ENCODE data around the gene RASGRF1.

The RASGRF1 gene

DNA sequence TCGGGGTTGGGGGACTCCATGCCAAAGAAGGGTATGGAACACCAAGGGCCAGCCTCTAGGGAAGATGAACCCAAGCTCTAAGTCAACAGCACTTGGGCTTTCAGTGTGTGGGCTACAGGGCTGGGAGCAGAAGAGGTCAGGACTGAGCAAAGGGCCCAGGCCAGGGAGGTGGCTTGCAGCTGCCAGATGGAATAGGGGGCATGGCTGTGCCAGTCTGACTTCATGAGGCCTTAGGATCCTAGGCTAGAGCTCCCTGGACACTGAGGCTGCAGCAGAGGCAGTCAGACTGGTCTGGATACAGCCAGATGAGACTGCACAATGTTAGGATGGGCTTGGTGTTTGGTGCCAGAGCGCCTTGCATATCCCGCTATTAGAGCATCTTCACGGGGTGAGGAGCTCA lies 3.8 kb downstream of the RASGRF1 start:
- TF ChIP-seq CTCF (IDR thresholded peaks at IDR 0.05; ENCODE audit: unreplicated experiment in 3 of 3), result no peak
- H3K4me3 Mint-ChIP-seq, result no peak overlapping the region
- peaks cover 10% of the 10 kb centered on the region for H3K4me1 Mint-ChIP-seq
- H3K27ac Mint-ChIP-seq, result no peak overlapping the region
- no peaks in the 10 kb centered on the region for H3K9me3 Mint-ChIP-seq
- H3K27me3 Mint-ChIP-seq (ENCODE audit: low read depth), result peaks cover 100% of the 10 kb centered on the region
- H3K36me3 Mint-ChIP-seq (ENCODE audit: low read depth), result no peaks in the 10 kb centered on the region

DNA sequence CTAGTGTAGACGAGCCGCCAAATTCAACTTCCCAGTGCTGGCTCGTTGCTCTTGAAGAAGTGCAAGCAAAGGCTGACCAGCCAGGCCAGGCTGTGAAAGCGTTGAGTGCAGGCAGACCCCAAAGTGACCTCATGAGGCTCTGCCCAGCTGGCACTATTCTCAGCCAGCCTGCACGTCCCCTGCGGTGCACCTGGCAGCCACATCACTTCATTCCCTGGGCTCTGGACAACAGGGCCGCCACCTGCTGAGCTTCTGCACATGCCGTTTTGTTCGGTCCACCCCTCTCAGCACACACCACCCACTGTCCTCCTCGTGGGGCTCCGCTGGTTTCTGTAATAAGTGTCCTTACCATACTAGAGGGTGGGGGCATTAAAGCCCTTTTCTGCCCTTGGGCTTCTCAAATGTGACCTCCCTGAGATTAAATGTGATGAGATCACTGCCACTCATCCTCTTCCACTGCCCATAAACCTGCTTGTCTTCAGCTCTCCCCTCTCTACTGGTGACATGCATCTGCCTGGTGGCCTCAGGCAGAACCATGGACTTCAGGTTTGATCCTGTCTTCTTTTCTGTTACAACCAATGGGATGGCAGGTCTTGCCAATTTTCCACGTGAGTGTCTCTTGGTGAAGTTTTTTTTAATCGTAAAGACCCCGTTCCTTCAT lies 6.1 kb downstream of the RASGRF1 start:
- Mint-ChIP-seq H3K36me3 (ENCODE audit: low read depth) (no peaks in the 10 kb centered on the region), H3K9me3 (no peaks in the 10 kb centered on the region), H3K27me3 (ENCODE audit: low read depth) (peaks cover 89% of the 10 kb centered on the region)

DNA sequence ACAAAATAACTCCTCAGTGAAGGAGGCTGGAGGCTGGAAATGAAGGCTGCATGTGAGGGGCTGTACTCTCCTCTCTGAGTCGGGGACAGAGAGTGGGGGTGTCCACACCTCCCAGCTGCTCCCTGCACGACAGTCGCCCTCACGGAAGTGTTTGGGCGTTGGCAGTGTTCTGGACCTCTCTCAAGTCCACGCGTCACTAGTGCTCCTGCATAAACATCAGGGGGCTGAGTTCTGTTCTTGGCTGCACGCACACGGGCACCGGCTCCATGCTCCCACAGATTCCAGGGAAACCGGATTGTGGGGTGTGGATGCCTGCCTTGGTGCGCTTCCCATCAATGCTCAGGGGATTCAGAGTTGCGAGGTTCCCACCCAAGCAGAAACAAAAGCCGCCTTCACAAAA lies 7.4 kb downstream of the RASGRF1 start:
- H3K36me3 Mint-ChIP-seq (ENCODE audit: low read depth), result no peaks in the 10 kb centered on the region
- no peak for TF ChIP-seq CTCF (IDR thresholded peaks at IDR 0.05; ENCODE audit: unreplicated experiment in 3 of 3)
- no peak overlapping the region for H3K4me3 Mint-ChIP-seq
- peaks cover 83% of the 10 kb centered on the region for H3K27me3 Mint-ChIP-seq (ENCODE audit: low read depth)
- no peak overlapping the region for H3K27ac Mint-ChIP-seq
- H3K9me3 Mint-ChIP-seq, result no peaks in the 10 kb centered on the region
- no peaks in the 10 kb centered on the region for H3K4me1 Mint-ChIP-seq

More for the DNA sequence above, 6.1 kb downstream of the RASGRF1 start:
- Mint-ChIP-seq H3K4me3 (no peak overlapping the region), H3K27ac (no peak overlapping the region), H3K4me1 (no peaks in the 10 kb centered on the region)
- TF ChIP-seq CTCF (IDR thresholded peaks at IDR 0.05; ENCODE audit: unreplicated experiment in 3 of 3), result no peak

GRCh38 chr15:79082363-79083070 lies 8.1 kb downstream of the RASGRF1 start:
- Mint-ChIP-seq H3K27me3 (ENCODE audit: low read depth) (peaks cover 83% of the 10 kb centered on the region), H3K36me3 (ENCODE audit: low read depth) (no peaks in the 10 kb centered on the region)

DNA sequence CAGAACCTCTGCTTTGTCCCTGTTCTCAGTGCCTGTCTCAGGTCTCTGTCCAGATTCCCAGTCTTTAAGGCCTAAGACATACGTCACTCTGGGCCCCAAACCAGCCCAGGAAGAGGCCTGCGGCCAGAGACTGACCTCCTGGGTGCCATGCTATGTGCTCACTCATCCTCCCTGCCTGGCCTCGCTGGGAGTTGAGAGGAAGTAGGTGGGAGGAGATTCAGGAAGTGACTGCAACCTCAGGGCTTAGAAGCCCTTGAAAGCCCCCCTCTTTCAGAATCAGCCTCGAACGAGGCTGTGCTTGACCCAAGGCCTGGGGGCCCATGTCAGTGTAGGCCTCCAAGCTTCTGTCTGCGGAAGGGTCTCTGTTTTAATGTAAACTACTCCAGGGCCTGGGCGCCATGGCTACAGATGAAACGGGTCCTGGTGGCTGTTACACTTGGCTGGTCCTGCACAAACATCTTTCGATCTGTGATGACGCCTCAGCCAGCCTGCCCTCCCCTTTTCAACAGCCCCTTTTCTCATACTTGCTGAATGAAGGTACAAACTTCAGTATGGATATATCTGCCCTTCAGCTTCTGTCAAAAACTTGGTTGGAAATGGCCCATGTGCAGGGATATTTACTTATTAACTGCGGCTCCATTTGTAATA lies 11.7 kb downstream of the RASGRF1 start:
- H3K4me1 Mint-ChIP-seq, result no peaks in the 10 kb centered on the region
- H3K4me3 Mint-ChIP-seq, result no peak overlapping the region
- no peak overlapping the region for H3K27ac Mint-ChIP-seq
- no peaks in the 10 kb centered on the region for H3K9me3 Mint-ChIP-seq
- peaks cover 61% of the 10 kb centered on the region for H3K27me3 Mint-ChIP-seq (ENCODE audit: low read depth)
- no peaks in the 10 kb centered on the region for H3K36me3 Mint-ChIP-seq (ENCODE audit: low read depth)
- TF ChIP-seq CTCF (IDR thresholded peaks at IDR 0.05; ENCODE audit: unreplicated experiment in 3 of 3), result no peak

More at GRCh38 chr15:79082363-79083070, 8.1 kb downstream of the RASGRF1 start:
- Mint-ChIP-seq H3K9me3 (no peaks in the 10 kb centered on the region), H3K27ac (no peak overlapping the region), H3K4me3 (no peak overlapping the region), H3K4me1 (no peaks in the 10 kb centered on the region)
- no peak for TF ChIP-seq CTCF (IDR thresholded peaks at IDR 0.05; ENCODE audit: unreplicated experiment in 3 of 3)

All from nephron (organoid).